Stimulated activated CD4-positive, alpha-beta T cell treated with anti-CD3 and anti-CD28 coated beads, Interleukin-12 subunit alpha, Interleukin-12 subunit beta, amount 100 ng/mL, for 24 hours (primary cell): ENCODE data around the gene RALGAPA1.
"Not testable (repeated sequence)": the region's sequence is repeated elsewhere in the genome, so short reads cannot be mapped to it uniquely, and the experiment has no call there.

Source experiments
- DNase-seq, 2 experiments: peaks; one replicate each; pipeline ENCODE4 v3.0.0-alpha.2; 2020; ENCODE audit warnings: low read depth in 2 of 2

The RALGAPA1 gene

DNA sequence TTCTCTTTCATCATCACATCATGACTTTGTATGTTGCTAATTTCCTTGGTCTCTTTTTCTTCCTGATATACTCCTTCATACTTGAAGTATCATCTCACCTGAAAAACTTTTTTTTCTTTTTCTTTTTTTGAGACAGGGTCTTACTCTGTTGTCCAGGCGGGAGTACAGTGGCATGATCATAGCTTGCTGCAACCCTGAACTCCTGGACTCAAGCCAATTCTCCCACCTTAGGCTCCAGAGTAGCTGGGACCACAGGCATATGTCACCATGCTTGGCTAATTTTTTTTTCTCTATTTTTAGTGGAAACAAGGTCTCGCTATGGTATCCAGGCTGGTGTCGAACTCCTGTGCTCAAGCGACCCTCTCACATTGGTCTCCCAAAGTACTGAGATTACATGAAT is 107.6 kb downstream of the RALGAPA1 start:
- DNase-seq, result no peak

DNA sequence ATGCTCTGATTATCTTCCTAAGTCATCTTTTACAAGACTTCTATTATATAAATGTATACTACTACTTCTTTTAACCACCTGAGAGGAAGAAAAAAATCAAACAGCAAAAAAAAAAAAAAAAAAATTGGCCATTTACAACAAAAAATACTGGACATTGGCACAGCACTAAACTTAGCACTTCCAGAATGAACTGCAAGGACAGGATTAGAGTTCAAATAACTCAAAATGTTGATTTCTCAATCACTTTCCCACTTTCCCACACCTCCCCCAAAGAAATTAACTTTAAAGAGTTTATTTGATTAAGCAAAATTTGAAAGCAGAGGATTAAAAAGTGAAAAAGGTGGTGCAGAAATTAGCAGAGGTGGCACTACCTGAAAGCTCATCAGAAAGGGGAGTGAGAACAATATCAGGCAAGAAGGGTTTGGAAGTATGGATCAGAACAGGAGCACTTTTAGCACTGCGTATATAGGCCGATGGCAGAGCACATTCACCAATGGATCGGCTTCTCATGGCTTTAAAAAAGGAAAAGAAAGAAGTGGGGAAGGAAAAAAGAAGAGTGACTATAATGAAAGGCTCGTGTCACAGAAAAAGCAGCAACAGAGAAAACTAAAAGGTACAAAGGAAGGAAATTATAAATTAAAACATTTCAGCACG is 109.2 kb downstream of the RALGAPA1 start:
- DNase-seq, result no peak

DNA sequence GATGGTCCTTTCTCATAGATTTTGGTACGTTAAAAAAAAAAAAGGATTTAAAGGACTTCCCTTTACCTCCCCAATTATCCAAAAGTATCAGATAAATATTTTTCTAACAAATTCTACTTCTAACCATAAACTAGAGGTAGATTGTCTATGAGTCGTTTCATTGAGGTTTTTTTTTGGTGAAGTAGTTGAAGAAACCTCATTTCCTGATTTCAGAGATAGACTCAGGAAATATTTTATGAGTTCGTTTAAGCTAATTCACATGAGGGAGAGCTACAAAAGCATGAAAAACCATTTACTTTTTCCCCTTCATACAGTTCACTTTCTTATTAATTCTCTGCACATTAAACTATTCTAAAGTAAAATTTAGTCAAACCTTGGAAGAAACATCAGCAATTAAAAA is 112.5 kb downstream of the RALGAPA1 start:
- DNase-seq, result no peak

DNA sequence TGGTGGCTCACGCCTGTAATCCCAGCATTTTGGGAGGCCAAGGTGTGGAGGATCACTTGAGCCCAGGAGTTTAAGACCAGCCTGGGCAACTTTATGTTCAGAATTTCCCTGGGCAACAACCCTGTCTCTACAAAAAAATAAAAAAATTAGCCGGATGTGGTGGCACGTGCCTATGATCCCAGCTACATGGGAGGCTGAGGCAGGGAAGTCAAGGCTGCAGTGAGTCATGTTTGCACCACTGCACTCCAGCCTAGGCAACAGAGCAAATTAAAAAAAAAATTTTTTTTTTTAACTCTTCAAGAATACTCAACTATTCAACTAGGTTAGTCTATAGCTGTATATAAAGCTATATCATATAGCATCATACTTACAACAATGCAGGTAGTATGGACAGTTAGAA is 113.0 kb downstream of the RALGAPA1 start:
- no peak for DNase-seq

DNA sequence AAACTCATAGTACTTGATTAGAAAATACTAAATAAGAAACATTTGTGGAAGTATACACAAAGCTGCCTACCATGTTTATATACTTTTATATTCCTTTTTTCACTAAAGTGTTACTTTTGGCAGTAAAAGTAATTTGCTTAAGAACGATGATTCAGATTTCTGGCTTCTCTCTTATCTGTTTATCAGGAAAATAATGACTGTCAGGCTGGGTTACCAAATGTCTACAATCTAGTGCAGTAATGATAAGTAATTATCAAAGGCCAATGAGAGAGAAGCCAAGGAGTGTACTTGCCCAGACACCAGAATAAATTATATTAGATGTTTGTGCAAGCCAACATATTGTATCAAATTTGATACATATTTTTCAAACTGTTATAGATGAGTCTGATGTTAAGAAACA is 113.4 kb downstream of the RALGAPA1 start:
- DNase-seq, result no peak

DNA sequence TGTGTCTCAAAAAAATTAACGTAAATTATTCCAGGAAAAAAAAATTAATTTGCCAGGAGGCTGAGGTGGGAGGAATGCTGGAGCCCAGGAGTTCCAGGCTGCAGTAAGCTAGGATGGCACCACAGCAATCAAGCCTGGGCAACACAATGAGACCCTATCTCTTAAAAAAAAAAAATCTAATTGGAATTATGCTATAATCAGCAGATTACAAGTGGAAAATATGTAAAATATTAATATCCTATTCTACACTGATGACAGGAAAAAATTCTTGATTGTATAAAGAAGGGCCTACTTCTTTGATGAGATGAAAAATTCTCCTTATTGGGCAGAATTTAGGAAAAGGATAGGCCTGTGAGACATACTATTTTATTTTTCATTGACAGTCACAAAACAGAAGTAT is 114.0 kb downstream of the RALGAPA1 start:
- DNase-seq, result no peak

DNA sequence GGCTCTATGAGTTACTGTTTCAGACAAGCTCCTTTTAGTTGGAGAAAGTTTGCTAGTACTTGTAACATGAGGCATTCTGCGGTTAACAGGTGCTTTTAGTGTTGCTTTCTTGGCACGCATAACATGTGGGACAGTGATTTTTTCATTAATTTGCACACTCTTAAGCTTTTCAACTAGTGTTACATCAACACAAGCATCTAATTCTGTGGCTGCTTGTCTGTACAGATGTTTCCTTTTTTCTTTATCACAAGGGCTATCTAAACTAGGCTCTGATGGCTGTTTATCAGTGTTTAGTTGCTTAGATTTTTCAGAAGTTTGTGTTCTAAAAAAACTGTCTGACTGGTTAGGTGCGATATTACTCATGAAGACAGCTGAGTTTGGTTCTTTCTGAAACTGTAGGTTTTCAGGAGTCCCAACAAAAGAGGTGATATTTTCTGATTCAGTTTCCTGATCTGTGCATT is 120.1 kb downstream of the RALGAPA1 start:
- no peak for DNase-seq

DNA sequence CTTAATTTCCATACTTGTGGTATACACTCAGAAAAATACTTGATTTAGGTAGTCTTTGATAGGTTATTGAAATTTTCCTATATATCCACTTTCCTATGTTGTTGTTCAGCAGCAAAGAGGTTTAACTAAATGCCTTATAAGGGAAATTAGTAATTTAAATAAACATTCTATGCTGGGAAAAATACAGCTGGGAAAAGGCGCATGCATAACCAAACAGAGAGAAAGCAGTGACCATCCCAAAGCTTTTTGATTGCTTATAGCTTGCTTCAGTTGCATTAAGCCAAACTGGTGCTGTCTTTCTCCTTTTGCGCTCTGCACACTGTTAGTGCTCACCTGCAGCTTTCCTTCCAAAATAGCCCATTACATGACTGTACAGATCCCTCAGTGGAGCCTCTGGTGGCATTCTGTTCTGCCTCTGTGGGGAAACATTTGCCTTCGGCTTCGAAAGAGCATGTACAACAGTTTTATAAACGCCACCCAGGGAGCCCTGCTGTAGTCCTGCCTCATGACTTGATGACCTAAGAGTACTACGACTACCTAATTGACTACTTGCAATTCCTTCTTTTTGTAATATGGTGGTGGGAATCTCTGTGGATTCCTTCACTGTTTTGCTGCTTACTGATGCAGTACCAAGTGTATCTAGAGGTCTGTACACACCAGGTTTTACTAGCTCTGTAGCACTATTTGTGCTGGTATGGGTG is 120.8 kb downstream of the RALGAPA1 start:
- no peak for DNase-seq

DNA sequence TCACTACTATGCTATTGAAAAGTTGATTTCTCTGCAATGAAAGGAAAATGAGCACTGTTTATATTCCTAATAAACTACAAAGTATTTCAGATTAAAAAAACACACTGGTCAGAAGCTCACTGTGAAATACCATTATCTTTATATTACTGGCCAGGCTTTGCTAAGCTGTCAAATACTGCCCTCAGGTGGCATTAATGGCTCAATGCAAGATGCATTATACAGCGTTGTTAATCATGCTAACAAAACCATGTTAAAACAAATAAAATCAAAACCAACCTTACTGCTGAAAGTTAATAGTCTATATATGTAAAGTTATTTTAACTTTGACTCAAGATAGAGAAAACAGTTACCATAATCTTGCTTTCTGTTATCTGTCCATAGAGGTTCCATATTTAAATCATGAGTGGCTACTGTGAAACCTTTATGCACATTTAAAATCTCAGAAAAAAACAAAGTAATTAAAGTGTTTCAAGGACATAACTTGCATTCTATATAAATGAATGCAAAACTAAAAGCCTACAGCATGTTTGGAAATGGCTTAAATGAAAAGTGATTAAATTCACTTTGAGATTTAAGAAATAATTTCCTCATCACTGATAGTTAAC is 121.7 kb downstream of the RALGAPA1 start:
- peak in 1 of 2 experiments; percentile 4 for DNase-seq

GRCh38 chr14:35683688-35684087 is 125.4 kb downstream of the RALGAPA1 start:
- not testable (repeated sequence) for DNase-seq

DNA sequence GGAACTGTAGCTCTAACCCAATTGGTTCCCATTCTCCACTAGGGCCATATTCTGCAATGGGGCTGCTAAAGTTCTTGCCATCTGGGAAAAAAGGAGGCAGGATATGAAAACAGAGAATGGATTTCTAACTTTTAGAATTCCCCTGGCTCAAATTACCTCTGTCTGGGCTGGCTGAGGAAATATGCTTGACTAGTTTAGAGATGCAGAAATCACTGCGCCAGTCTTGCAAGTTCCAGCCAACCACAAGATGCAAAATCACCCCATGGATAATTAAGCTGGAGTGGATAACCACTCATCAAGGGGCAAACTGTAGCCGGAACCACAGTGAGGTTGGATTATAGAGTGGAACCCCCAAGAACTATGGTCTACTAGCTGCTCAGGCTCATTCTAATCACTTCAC is 126.3 kb downstream of the RALGAPA1 start:
- no peak for DNase-seq

- no peak for DNase-seq
Measured at GRCh38 chr14:35678403-35679028, 130.6 kb downstream of the RALGAPA1 start.

- DNase-seq, result no peak
Measured at GRCh38 chr14:35669782-35670181, 139.3 kb downstream of the RALGAPA1 start.

DNA sequence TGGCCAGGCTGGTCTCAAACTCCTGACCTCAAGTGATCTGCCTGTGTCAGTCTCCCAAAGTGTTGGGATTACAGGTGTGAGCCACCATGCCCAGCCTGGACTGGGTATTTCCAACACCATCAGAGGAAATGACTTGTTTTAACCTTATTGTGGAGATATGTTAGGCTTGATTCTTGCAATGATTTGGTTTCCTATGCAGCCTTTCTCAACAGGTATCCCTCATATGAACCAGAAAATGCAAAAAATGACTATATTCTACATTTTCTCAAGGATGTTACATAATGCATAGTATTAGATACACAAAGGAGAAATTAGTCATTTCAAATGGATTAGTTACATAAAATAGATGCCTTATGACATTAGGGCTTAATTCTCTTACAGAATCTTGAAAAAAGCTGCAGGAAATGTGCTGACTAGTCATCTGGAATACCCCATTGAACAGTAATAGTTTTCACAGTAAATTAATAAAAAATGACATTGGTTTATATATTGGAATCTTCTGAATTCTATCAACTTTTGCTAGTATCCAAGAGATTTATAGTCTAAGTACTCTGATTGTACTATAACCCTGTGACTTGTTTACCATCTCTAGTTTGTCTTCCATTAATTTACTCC is 142.6 kb downstream of the RALGAPA1 start:
- DNase-seq, result no peak

DNA sequence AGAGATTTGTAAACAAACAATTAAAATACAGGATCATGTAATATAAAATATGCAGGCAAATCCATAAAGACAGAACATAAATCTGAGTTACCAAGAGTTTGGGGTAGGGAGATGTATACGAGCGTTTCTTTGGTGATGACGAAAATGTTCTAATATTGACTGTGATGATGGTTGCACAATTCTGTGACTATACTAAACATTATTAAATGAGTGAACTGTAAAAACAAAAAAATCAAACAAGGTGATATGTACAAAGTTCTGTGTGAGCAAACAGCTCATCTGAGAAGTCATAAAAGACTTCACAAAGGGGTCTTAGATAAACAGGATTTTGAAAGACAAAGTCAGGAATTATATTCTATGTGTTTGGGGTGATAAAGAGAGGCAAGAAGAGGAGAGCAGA is 147.2 kb downstream of the RALGAPA1 start:
- no peak for DNase-seq

DNA sequence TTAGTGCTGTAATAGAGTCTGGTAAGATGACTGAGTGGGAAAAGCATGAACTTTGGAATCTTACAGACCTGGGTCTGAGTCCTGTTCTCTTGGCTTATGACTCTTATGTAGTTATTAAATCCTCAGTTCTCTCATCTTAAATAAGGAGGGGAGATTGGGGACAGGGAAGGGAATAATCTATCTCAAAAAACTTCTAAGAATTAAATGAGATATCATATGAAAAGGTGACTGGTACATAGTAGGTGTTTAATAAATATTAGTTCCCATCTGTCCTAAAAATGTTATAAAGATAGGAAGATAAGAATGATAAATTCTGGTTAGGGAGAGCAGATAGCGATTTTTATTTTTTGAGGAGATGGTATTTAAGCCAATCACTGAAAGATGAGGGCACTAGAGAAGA is 156.1 kb downstream of the RALGAPA1 start:
- DNase-seq, result no peak

GRCh38 chr14:35643513-35643912 is 165.6 kb downstream of the RALGAPA1 start:
- DNase-seq, result no peak

DNA sequence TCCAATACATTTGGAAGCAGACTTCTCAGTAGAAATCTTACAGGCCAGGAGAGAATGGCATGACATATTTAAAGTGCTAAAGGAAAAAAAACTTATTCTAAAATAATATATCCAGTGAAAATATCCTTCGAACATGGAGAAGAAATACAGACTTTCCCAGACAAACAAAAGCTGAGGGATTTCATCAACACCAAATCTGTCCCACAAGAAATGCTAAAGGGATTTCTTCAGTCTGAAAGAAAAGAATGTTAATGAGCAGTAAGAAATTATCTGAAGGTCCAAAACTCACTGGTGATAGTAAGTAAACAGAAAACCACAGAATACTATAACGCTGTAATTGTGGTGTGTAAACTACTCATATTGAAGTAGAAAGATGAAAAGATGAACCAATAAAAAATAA is 171.2 kb downstream of the RALGAPA1 start:
- DNase-seq, result no peak

- no peak for DNase-seq
Measured at GRCh38 chr14:35637269-35637668, 171.8 kb downstream of the RALGAPA1 start.

DNA sequence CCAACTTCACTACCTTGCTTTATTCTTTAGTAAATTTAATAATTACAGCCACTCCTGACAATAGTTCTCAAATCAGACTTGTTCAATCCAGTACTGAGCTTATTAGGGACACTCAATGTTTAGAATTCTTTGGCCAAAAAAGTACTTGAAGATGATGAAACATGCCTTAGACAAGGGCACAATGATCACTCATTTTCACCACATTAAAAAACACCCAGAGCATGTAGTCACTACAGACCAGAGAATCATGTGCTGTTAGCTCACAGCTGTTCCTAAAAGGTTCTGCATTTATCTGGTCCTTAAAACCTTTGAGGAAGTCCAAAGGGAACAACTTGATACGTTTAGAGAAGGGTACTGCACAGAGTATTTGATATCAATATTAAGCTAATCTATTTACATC is 176.4 kb downstream of the RALGAPA1 start:
- DNase-seq, result no peak

- no peak for DNase-seq
Measured at GRCh38 chr14:35632271-35632670, 176.8 kb downstream of the RALGAPA1 start.
